Left renal cortex interstitium (tissue), 4 donors: Measurements from ENCODE around the gene CPA2. TPM values are rescaled to one million over a fixed set of nuclear protein-coding genes. Genes with fewer than 3 reads are reported as not detected.

Source experiments
- polyA plus RNA-seq, 4 donors: library from polyadenylated mRNA; unstranded; fragments of 120-200 nt; gene quantifications; one replicate each; pipeline ENCODE4 v1.2.1, GENCODE V29; 2013; ENCODE audit not compliant: insufficient read length in 4 of 4

CPA2 gene
- polyA plus RNA-seq, 4 donors, result 0.38 to 0.61 (median 0.46) TPM

Other genes starting within 250 kb of the CPA2 start
- 10 to 100 TPM; 27.0 to 33.0 (median 29.7) TPM for gene ZC3HC1, start 215.5 kb upstream of the CPA2 start, polyA plus RNA-seq
- gene KLHDC10, start 196.3 kb upstream of the CPA2 start, polyA plus RNA-seq, result 10 to 100 TPM; 46.1 to 57.7 (median 49.7) TPM
- gene TMEM209, start 61.5 kb upstream of the CPA2 start, polyA plus RNA-seq, result 10 to 100 TPM; 24.8 to 30.5 (median 26.0) TPM
- not detected for gene SSMEM1, start 59.0 kb upstream of the CPA2 start, polyA plus RNA-seq
- under 1 TPM; 0.10 to 0.57 (median 0.38) TPM for gene CPA4, start 26.3 kb downstream of the CPA2 start, polyA plus RNA-seq
- gene CPA5, start 78.0 kb downstream of the CPA2 start, polyA plus RNA-seq, result under 1 TPM in 3 of 4 donors, not detected in 1; 0.08 to 0.14 (median 0.10) TPM
- 1 to 10 TPM; 1.3 to 2.5 (median 1.7) TPM for gene CPA1, start 113.6 kb downstream of the CPA2 start, polyA plus RNA-seq
- 10 to 100 TPM; 26.7 to 31.6 (median 28.4) TPM for gene CEP41, start 174.2 kb downstream of the CPA2 start, polyA plus RNA-seq
- 100 to 1,000 TPM; 646 to 761 (median 684) TPM for gene MEST, start 225.2 kb downstream of the CPA2 start, polyA plus RNA-seq